Activated gamma-delta T cell (primary cell): Measurements from ENCODE around the gene PSPC1.
"Not testable (repeated sequence)": the region's sequence is repeated elsewhere in the genome, so short reads cannot be mapped to it uniquely, and the experiment has no call there.

Experiments
- DNase-seq: peaks from one replicate; lab custom pipeline; 2025; lab: John Stamatoyannopoulos, UW

Gene PSPC1

GRCh38 chr13:19763618-19764017 is 19.1 kb downstream of the PSPC1 start:
- DNase-seq = no peak

- no peak for DNase-seq
Measured at GRCh38 chr13:19759669-19760068, 23.1 kb downstream of the PSPC1 start.

- no peak for DNase-seq
Measured at GRCh38 chr13:19742643-19743042, 40.1 kb downstream of the PSPC1 start.

GRCh38 chr13:19737844-19738557 is 44.7 kb downstream of the PSPC1 start:
- DNase-seq = no peak

GRCh38 chr13:19726611-19727010 is 56.1 kb downstream of the PSPC1 start:
- no peak for DNase-seq

- DNase-seq = no peak
Measured at GRCh38 chr13:19725320-19725719, 57.4 kb downstream of the PSPC1 start.

- DNase-seq = no peak
Measured at GRCh38 chr13:19720039-19720438, 62.7 kb downstream of the PSPC1 start.

- no peak for DNase-seq
Measured at GRCh38 chr13:19713186-19713965, 69.4 kb downstream of the PSPC1 start.

- DNase-seq = not testable (repeated sequence)
Measured at GRCh38 chr13:19709782-19710181, 73.0 kb downstream of the PSPC1 start.

GRCh38 chr13:19709039-19709438 is 73.7 kb downstream of the PSPC1 start:
- not testable (repeated sequence) for DNase-seq

- DNase-seq = not testable (repeated sequence)
Measured at GRCh38 chr13:19704256-19704655, 78.5 kb downstream of the PSPC1 start.

GRCh38 chr13:19701619-19702018 is 81.1 kb downstream of the PSPC1 start:
- DNase-seq = not testable (repeated sequence)

- DNase-seq = not testable (repeated sequence)
Measured at GRCh38 chr13:19700963-19701362, 81.8 kb downstream of the PSPC1 start.

GRCh38 chr13:19695829-19696228 is 86.9 kb downstream of the PSPC1 start:
- DNase-seq = no peak

- DNase-seq = no peak
Measured at GRCh38 chr13:19695428-19695827, 87.3 kb downstream of the PSPC1 start.

- DNase-seq = not testable (repeated sequence)
Measured at GRCh38 chr13:19691447-19691846, 91.3 kb downstream of the PSPC1 start.

GRCh38 chr13:19685437-19685836 is 97.3 kb downstream of the PSPC1 start:
- no peak for DNase-seq

GRCh38 chr13:19685034-19685433 is 97.7 kb downstream of the PSPC1 start:
- no peak for DNase-seq

GRCh38 chr13:19681517-19681916 is 101.2 kb downstream of the PSPC1 start:
- no peak for DNase-seq

- no peak for DNase-seq
Measured at GRCh38 chr13:19680751-19681150, 102.0 kb downstream of the PSPC1 start.

- DNase-seq = no peak
Measured at GRCh38 chr13:19676168-19676567, 106.6 kb downstream of the PSPC1 start.

- DNase-seq = no peak
Measured at GRCh38 chr13:19674898-19675297, 107.8 kb downstream of the PSPC1 start.
